Measurements from ENCODE around the gene POLR1G.
"Not testable (repeated sequence)": the region's sequence is repeated elsewhere in the genome, so short reads cannot be mapped to it uniquely, and the experiment has no call there.

Gene POLR1G

GRCh38 chr19:45429896-45430295 is 23.5 kb downstream of the POLR1G start:
- not testable (repeated sequence) for H3K4me3 ChIP-seq (ENCODE audit: low read length); H3K4me1 ChIP-seq (ENCODE audit: control insufficient read depth, insufficient read depth, low read length); H3K36me3 ChIP-seq (ENCODE audit: control insufficient read depth, insufficient read depth, low read length); H3K9me3 ChIP-seq (ENCODE audit: control insufficient read depth, low read length); H3K9ac ChIP-seq (ENCODE audit: low read length)
- H3K27me3 ChIP-seq (ENCODE audit: control insufficient read depth, insufficient read depth, low read length) = peaks cover 11% of the 10 kb centered on the region

- H3K4me3 ChIP-seq (ENCODE audit: low read length); H3K9me3 ChIP-seq (ENCODE audit: control insufficient read depth, low read length): not testable (repeated sequence)
Measured at GRCh38 chr19:45431008-45431407, 24.6 kb downstream of the POLR1G start.

GRCh38 chr19:45432543-45432942 is 26.1 kb downstream of the POLR1G start:
- H3K36me3 ChIP-seq (ENCODE audit: control insufficient read depth, insufficient read depth, low read length); H3K9me3 ChIP-seq (ENCODE audit: control insufficient read depth, low read length); H3K4me3 ChIP-seq (ENCODE audit: low read length); H3K4me1 ChIP-seq (ENCODE audit: control insufficient read depth, insufficient read depth, low read length); H3K9ac ChIP-seq (ENCODE audit: low read length): not testable (repeated sequence)
- H3K27me3 ChIP-seq (ENCODE audit: control insufficient read depth, insufficient read depth, low read length) = peaks cover 11% of the 10 kb centered on the region

More at GRCh38 chr19:45431008-45431407, 24.6 kb downstream of the POLR1G start:
- not testable (repeated sequence) for H3K4me1 ChIP-seq (ENCODE audit: control insufficient read depth, insufficient read depth, low read length); H3K36me3 ChIP-seq (ENCODE audit: control insufficient read depth, insufficient read depth, low read length); H3K9ac ChIP-seq (ENCODE audit: low read length)
- peaks cover 11% of the 10 kb centered on the region for H3K27me3 ChIP-seq (ENCODE audit: control insufficient read depth, insufficient read depth, low read length)

- Histone ChIP-seq H3K9me3 (ENCODE audit: control insufficient read depth, low read length) (no peaks in the 10 kb centered on the region), H3K4me1 (ENCODE audit: control insufficient read depth, insufficient read depth, low read length) (no peaks in the 10 kb centered on the region), H3K27me3 (ENCODE audit: control insufficient read depth, insufficient read depth, low read length) (no peaks in the 10 kb centered on the region), H3K9ac (ENCODE audit: low read length) (no peak overlapping the region), H3K36me3 (ENCODE audit: control insufficient read depth, insufficient read depth, low read length) (no peaks in the 10 kb centered on the region), H3K4me3 (ENCODE audit: low read length) (no peak overlapping the region)
Measured at GRCh38 chr19:45437328-45437727, 30.9 kb downstream of the POLR1G start.

GRCh38 chr19:45439190-45439568 is 32.7 kb downstream of the POLR1G start:
- Histone ChIP-seq H3K9me3 (ENCODE audit: control insufficient read depth, low read length) (no peaks in the 10 kb centered on the region), H3K4me3 (ENCODE audit: low read length) (no peak overlapping the region), H3K27me3 (ENCODE audit: control insufficient read depth, insufficient read depth, low read length) (no peaks in the 10 kb centered on the region), H3K9ac (ENCODE audit: low read length) (peak overlapping the region; percentile 58), H3K36me3 (ENCODE audit: control insufficient read depth, insufficient read depth, low read length) (no peaks in the 10 kb centered on the region), H3K4me1 (ENCODE audit: control insufficient read depth, insufficient read depth, low read length) (peaks cover 14% of the 10 kb centered on the region)

GRCh38 chr19:45439569-45440258 is 33.3 kb downstream of the POLR1G start:
- H3K4me1 ChIP-seq (ENCODE audit: control insufficient read depth, insufficient read depth, low read length) = peaks cover 19% of the 10 kb centered on the region

GRCh38 chr19:45440259-45440638 is 33.8 kb downstream of the POLR1G start:
- peaks cover 24% of the 10 kb centered on the region for H3K4me1 ChIP-seq (ENCODE audit: control insufficient read depth, insufficient read depth, low read length)
- no peaks in the 10 kb centered on the region for H3K27me3 ChIP-seq (ENCODE audit: control insufficient read depth, insufficient read depth, low read length)
- no peak overlapping the region for H3K4me3 ChIP-seq (ENCODE audit: low read length)
- peak overlapping the region; percentile 58 for H3K9ac ChIP-seq (ENCODE audit: low read length)
- H3K36me3 ChIP-seq (ENCODE audit: control insufficient read depth, insufficient read depth, low read length) = no peaks in the 10 kb centered on the region
- H3K9me3 ChIP-seq (ENCODE audit: control insufficient read depth, low read length) = no peaks in the 10 kb centered on the region

More at GRCh38 chr19:45439569-45440258, 33.3 kb downstream of the POLR1G start:
- Histone ChIP-seq H3K4me3 (ENCODE audit: low read length) (peak overlapping the region; percentile 28), H3K9ac (ENCODE audit: low read length) (peak overlapping the region; percentile 58), H3K27me3 (ENCODE audit: control insufficient read depth, insufficient read depth, low read length) (no peaks in the 10 kb centered on the region), H3K36me3 (ENCODE audit: control insufficient read depth, insufficient read depth, low read length) (no peaks in the 10 kb centered on the region), H3K9me3 (ENCODE audit: control insufficient read depth, low read length) (no peaks in the 10 kb centered on the region)

- Histone ChIP-seq H3K27me3 (ENCODE audit: control insufficient read depth, insufficient read depth, low read length) (no peaks in the 10 kb centered on the region), H3K4me3 (ENCODE audit: low read length) (no peak overlapping the region), H3K4me1 (ENCODE audit: control insufficient read depth, insufficient read depth, low read length) (peaks cover 25% of the 10 kb centered on the region), H3K36me3 (ENCODE audit: control insufficient read depth, insufficient read depth, low read length) (no peaks in the 10 kb centered on the region), H3K9me3 (ENCODE audit: control insufficient read depth, low read length) (no peaks in the 10 kb centered on the region), H3K9ac (ENCODE audit: low read length) (no peak overlapping the region)
Measured at GRCh38 chr19:45440873-45441654, 34.6 kb downstream of the POLR1G start.

- Histone ChIP-seq H3K4me3 (ENCODE audit: low read length) (no peak overlapping the region), H3K9me3 (ENCODE audit: control insufficient read depth, low read length) (no peaks in the 10 kb centered on the region), H3K36me3 (ENCODE audit: control insufficient read depth, insufficient read depth, low read length) (no peaks in the 10 kb centered on the region), H3K4me1 (ENCODE audit: control insufficient read depth, insufficient read depth, low read length) (peaks cover 31% of the 10 kb centered on the region), H3K27me3 (ENCODE audit: control insufficient read depth, insufficient read depth, low read length) (no peaks in the 10 kb centered on the region), H3K9ac (ENCODE audit: low read length) (no peak overlapping the region)
Measured at GRCh38 chr19:45442408-45442777, 35.9 kb downstream of the POLR1G start.

- H3K4me1 ChIP-seq (ENCODE audit: control insufficient read depth, insufficient read depth, low read length) = peaks cover 36% of the 10 kb centered on the region
- no peaks in the 10 kb centered on the region for H3K36me3 ChIP-seq (ENCODE audit: control insufficient read depth, insufficient read depth, low read length)
- H3K9ac ChIP-seq (ENCODE audit: low read length) = no peak overlapping the region
- no peak overlapping the region for H3K4me3 ChIP-seq (ENCODE audit: low read length)
- H3K9me3 ChIP-seq (ENCODE audit: control insufficient read depth, low read length) = no peaks in the 10 kb centered on the region
- H3K27me3 ChIP-seq (ENCODE audit: control insufficient read depth, insufficient read depth, low read length) = no peaks in the 10 kb centered on the region
Measured at GRCh38 chr19:45442778-45443461, 36.5 kb downstream of the POLR1G start.

- Histone ChIP-seq H3K4me1 (ENCODE audit: control insufficient read depth, insufficient read depth, low read length) (peaks cover 39% of the 10 kb centered on the region), H3K9ac (ENCODE audit: low read length) (peak overlapping the region; percentile 74), H3K36me3 (ENCODE audit: control insufficient read depth, insufficient read depth, low read length) (no peaks in the 10 kb centered on the region), H3K4me3 (ENCODE audit: low read length) (peak overlapping the region; percentile 27), H3K9me3 (ENCODE audit: control insufficient read depth, low read length) (no peaks in the 10 kb centered on the region), H3K27me3 (ENCODE audit: control insufficient read depth, insufficient read depth, low read length) (no peaks in the 10 kb centered on the region)
Measured at GRCh38 chr19:45443462-45444317, 37.2 kb downstream of the POLR1G start.

Data from mucosa of stomach (tissue), 1 donor.